NCI-H187 treated with DMSO at 0.1 percent for 48 hours (cell line): ENCODE data around the gene ST8SIA5.
"Not testable (repeated sequence)": the region's sequence is repeated elsewhere in the genome, so short reads cannot be mapped to it uniquely, and the experiment has no call there.

Experiments used
- DNase-seq: peaks from one replicate; lab custom pipeline; 2025; lab: John Stamatoyannopoulos, UW

The ST8SIA5 gene

GRCh38 chr18:46756559-46757201 is at the start of gene ST8SIA5:
Gene ST8SIA5, minus strand, starts transcription at chr18:46757053. Its CDS starts 545 bp downstream, at chr18:46756508.
- no peak for DNase-seq

- not testable (repeated sequence) for DNase-seq
Observed at GRCh38 chr18:46795945-46796344, 39.1 kb upstream of the ST8SIA5 start.

DNA sequence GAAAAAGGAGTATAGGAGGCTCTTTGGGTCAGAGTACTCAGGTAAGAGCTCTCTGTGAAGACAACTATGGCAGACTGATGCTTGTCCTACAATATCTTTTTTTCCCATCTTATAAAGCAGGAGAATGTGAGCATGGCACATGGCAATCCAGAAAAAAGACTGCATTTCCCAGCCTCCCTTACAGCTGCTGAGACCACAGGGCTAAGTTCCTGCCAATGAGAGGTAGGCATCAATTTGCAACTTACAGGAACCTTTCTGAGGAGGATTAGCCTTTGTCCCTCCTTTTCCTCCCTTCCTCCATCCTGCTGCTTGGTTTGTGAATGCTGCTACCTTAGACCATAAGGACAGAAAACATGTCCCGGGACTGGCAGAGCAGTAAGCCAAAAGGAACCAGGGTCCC is 37.8 kb upstream of the ST8SIA5 start:
- no peak for DNase-seq

DNA sequence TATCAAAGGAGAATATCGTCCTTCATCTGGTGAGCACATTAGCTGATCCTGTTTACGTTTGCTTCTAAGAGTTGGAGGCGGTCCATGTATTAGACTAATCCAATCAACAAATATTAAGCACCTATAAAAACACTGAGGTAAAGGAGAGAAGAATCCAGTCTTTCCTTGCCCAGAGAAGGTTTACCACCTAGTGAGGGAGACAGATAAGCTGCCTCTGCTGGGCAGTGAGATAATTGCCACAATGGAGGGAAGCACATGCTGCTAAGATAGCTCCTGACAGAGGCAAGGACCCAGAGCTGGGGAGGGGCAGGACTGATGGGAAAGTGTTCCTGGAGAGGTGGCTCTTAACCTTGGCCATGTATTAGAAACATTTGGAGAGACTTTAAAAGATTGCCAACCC is 36.7 kb upstream of the ST8SIA5 start:
- no peak for DNase-seq

DNA sequence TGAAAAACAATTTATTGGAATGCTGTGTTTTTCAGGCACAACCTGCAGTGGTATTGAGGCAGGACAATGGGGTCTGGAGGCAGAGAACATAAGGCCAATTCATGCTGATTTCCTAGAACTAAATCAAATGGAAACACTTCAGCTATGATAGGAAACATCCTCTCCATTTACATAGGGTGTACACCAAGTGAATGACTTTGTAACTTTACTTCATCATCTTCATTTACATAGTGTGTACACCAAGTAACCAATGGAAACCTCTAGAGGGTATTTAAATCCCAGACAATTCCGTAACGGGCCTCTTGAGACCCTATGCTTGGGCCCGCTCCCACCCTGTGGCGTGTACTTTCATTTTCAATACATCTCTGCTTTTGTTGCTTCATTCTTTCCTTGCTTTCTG is 32.2 kb upstream of the ST8SIA5 start:
- no peak for DNase-seq

DNA sequence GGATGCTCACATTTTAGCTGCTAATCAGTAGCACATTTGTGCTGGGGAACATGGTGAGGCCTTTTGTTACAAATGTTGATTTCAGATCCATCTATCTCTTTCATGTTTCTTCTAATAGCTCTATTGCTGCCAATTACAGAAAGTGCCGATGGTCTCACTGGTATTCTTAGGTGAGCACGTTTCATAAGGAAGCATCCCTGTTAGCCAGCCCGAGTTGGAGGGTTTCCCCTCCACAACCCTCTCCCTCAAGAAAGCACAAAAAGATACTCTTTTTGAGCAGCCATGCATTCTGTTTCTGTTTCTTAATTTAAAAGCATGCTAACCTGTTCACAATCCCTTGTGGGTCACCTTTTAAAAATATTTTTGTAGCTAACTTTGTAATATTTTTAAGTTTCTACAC is 30.8 kb upstream of the ST8SIA5 start:
- DNase-seq, result no peak

DNA sequence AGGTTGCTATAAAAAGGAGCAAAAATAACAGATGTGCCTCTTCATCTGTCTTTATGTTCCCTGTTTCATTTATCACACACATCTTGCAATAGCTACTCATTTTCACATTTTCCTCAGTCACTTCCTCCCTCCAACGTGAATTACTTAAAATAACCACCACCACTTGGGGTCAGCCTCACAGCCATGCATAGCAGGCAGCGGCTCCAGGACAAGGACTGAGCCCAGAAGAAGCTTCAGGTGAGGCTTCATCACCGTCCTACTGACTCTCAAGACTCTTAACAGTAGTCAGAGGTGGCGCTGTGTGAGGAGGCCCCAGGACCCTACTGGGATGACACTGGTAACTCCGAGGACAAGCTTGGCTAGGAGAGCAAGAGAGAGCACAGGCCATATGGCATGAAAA is 15.5 kb upstream of the ST8SIA5 start:
- DNase-seq, result no peak

DNA sequence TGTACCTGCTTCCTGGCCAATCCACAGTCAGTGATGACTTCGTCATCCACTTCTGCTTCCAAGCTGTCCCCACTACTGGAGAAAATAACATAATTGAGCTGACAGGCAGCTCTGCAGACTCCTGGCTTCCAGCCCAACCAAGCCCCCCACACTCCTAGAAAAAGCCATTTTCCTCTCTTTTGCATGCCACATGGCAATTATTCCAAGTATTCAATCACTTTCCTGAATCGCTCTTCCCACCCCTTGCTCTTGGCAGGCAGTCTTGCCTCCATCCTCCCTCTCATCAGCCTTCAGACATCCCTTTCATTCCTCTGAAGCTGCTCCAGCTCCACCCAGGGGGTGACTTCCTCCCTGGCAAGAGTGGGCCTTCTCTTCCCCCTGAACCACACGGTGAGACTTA is 14.3 kb upstream of the ST8SIA5 start:
- no peak for DNase-seq

- DNase-seq, result no peak
Observed at GRCh38 chr18:46770708-46771107, 13.9 kb upstream of the ST8SIA5 start.

GRCh38 chr18:46768166-46768921 is 11.5 kb upstream of the ST8SIA5 start:
- DNase-seq, result no peak

GRCh38 chr18:46767217-46767616 is 10.4 kb upstream of the ST8SIA5 start:
- DNase-seq, result no peak

DNA sequence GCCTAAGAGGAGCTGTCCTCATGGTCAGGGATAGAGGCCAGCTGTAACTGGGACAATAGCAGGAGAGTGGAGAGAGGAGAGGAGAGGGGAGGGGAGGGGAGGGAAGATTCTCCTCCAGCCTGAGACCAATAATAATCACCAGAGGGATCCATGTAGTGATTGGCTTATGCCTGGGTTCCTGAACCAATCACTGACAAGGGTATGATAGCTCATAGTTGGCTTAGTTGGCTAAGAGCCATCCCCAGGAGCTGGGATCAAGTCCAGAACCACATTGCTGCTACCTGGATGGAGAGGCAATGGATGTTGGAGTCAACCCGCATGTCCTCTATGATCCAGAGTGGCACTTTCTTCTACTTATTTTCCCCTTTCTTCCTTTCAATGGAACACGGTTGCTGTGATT is 7.7 kb upstream of the ST8SIA5 start:
- DNase-seq, result no peak

DNA sequence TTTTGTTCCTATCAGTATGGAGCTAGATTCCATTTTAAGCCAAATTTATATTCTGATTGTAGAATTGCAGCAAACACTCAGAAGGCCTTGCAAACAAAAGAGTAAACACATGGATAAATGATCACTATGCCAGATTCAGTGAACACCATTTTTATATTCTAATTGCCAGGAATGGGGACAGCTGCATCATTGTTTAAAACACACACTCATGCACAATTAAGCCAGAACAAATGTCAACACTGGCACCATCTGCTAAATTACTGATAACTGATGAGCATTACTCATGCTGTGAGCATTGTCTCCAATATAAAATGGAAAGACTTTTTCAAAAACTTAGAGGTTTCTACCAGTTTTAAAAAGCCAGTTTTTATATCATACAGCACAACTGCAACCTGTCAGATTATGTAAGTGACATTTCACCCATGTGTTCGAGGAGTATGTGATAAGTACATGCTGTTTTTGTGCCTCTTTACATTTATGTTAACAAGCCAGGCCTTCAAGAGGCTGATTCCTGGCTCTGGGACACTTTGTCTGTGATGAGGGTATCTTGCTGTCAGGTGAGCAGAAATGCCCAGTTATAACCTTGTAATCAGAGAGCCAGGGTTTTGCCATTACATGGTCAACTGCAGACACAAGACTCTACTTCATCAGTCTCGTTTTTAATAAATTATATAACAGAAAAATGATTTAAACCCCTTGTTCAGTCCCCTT is 4.4 kb upstream of the ST8SIA5 start:
- no peak for DNase-seq

DNA sequence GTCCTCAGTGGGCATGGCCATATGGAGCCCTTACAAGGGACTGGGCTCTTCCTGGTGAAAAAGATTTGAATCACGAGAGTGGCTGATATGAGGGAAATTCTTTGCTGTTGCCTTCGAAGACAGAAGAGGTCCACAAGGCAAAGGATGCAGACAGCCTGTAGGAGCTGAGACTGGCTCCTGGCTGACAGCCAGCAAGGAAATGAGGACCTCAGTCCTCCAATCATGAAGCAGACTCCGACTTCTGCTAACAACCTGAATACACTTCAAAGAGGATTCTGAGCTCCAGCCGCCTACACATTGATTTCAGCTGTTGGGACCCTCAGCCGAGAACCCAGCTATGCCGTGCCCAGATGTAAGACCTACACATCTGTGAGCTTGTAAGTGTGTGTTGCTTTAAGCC is 3.0 kb upstream of the ST8SIA5 start:
- DNase-seq, result no peak

DNA sequence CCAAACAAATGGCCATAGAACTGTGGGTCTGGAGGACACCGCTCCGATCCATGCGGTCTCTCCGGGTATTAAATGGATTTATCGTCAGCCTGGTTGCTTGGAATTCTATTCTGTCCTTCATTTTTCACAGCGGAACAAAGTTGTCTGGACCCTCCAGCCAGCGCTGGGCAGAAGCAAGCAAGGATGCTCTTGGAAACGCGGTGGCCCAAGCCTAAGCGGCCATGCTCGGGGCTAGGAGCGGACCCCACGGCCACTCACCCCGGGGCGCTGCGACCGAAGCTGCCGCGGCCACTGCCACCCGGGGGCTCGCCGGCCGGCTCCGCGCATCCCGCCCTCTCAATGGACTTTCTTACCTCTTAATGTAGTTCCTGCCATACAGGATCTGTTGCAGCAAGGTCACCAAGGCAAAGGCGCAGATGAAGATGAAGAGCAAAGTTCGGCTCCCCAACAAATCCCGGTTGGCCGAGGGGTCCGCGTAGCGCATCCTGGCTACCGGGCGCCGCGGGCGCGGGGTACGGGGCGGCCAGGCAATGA is 761 bp downstream of the ST8SIA5 start:
- DNase-seq, result no peak

DNA sequence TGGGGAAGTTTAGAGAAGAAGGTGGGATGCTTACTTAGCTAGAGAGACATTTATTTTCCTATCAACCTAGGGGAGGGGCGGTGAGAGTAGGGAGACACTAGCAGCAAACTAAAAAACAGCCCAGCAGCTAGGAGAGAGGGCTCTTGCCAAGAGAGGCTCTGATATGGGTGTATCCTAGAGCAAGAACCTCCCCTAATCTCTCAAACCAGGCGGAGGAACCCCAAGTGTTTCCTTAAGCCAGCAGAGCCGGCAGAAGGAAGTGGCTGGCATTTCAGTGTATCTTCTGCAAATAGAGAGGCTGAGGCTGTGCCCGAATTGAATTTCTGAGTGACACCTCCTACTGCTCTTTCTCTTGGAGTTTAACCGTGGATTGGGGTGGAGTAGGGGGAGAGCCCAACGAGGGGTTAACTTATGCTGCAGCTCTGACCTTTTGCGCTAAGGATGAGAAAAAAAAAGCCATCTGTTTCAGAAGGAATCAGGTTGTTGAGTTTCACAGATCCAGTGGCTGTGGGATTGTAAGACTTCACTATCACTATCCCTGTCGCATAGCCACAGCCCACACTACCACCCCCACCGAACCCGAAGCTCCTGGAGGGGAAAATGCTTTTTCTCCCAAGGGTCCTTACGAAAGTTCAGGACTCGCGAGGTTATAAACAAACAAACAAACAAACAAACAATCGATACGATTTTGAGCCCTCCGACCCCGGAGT is 1.4 kb downstream of the ST8SIA5 start:
- no peak for DNase-seq

- no peak for DNase-seq
Observed at GRCh38 chr18:46754661-46755292, 2.1 kb downstream of the ST8SIA5 start.

- no peak for DNase-seq
Observed at GRCh38 chr18:46754188-46754587, 2.7 kb downstream of the ST8SIA5 start.

- no peak for DNase-seq
Observed at GRCh38 chr18:46751882-46752281, 5.0 kb downstream of the ST8SIA5 start.

DNA sequence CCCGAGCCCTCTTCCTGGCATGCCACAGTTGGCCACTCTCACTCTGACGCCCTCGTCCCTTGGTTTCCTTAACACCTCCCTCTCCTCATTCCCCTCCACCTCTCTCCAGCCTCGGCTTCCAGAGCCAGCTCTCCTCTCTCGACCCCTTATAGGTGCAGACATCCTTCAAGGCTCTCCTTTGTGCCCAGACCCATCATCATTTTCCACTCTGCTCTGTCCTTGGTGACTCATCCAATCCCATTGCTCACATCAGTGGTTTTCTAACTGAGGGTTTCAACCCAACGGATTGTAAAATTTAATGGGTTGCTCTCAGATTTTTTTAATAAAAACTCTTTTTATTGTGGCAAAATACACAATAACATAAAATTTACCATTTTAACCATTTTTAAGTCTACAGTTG is 6.2 kb downstream of the ST8SIA5 start:
- DNase-seq, result no peak

GRCh38 chr18:46748466-46748865 is 8.4 kb downstream of the ST8SIA5 start:
- no peak for DNase-seq

DNA sequence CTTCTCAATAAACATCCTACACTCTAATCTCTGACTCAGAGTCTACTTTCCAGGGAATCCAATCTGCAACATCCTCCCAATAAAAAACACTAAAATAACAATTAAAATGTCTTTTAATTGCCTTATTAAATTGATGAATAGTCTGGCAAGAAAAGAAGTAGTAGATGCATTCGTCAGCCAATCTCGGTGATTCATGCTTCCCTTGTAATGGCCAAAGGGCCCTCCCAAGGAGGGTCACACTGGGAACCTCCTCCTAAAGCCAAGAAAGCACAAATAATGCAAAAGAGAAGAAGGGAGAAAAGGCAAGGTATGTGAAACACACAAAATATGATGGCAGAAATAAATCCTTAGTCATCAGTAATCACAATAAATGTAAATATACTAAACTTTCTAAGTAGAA is 16.8 kb downstream of the ST8SIA5 start:
- DNase-seq, result no peak
